Stimulated activated CD8-positive, alpha-beta memory T cell treated with anti-CD3 and anti-CD28 coated beads, Interleukin-4, amount 100 ng/mL, for 1 hour (primary cell): Measurements from ENCODE around the gene HSD17B13.
"Not testable (repeated sequence)": the region's sequence is repeated elsewhere in the genome, so short reads cannot be mapped to it uniquely, and the experiment has no call there.

Experiments used
- DNase-seq, 2 donors: peaks; one replicate each; pipeline ENCODE4 v3.0.0-alpha.2; 2020; ENCODE audit warnings: low read depth in 2 of 2, low spot score in 1 of 2

Gene HSD17B13

DNA sequence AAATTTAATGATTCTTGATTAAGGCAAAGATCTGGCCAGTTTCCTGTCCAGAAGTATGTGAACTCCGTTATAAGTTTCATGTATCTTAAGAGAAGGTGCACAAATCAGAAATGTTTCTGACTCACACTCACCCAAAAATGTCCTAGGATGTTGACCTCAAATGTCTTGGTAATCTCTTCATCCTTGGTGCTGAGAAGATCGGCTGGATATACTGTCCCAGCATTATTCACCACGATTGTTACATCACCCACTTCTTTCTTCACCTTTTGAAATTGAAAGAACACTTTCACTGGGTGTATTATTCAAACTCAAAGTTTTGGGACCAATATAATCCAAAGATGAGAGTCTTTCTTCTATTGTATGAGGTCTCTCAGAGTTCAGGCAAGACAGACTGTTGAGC, 5.7 kb downstream of the HSD17B13 start:
- DNase-seq, result no peak

- DNase-seq, result not testable (repeated sequence)
Measured at GRCh38 chr4:87315000-87315399, 7.7 kb downstream of the HSD17B13 start.

DNA sequence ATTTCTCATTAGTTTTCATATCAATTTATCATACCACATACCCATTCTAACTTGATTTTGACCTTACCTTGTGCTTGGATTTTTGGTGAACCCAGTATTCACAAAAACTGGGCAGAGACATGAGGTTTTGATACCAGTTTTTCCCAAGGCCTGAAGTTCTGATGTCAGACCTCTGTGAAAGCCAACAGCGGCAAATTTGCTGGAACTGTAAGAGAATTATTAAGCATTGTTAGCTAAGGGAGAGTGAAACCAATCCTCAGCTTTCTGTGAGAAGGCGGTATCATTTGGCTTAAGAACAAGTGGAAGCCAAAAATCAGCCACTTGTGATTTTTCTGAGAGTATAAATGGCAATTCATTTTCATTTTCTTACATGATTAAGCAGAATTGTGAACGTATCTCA, 8.9 kb downstream of the HSD17B13 start:
- DNase-seq, result no peak

DNA sequence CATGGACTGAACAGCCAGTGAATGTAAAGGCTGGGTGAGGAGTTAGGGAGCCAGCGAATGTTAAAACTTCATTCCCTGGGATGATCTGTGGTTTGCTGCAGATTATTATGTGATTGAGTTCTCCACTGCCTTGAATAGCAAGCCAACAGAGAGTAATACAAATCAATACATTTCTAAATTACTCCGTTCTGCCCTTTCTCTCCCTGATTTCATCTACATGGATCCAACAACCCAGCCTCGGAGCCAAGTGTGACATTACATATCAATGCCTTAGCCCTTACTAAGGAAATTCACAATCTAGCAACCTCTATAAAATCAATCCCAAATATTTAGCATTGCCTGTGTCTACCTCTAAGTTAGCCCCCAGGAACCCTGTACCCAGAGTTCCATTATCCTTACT, 11.0 kb downstream of the HSD17B13 start:
- DNase-seq, result no peak

GRCh38 chr4:87310691-87311335, 11.9 kb downstream of the HSD17B13 start:
- no peak for DNase-seq

DNA sequence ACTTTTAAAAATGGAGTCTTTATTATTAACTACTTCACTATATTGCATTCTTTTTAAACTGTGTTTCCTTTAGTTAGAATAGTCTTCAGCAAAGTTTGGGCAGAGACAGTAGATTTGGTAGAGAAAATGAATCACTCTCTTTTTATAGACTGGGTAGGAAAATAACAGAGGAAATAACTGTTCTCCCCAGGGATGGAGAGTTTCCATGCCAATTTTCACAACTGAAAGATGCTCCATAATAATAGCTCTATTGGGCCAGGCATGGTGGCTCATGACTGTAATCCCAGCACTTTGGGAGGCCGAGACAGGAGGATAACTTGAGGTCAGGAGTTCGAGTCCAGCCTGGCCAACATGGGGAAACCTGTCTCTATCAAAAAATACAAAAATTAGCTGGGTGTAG, 13.1 kb downstream of the HSD17B13 start:
- no peak for DNase-seq

- DNase-seq, result no peak
Measured at GRCh38 chr4:87306056-87306455, 16.6 kb downstream of the HSD17B13 start.

- no peak for DNase-seq
Measured at GRCh38 chr4:87305562-87305961, 17.1 kb downstream of the HSD17B13 start.

DNA sequence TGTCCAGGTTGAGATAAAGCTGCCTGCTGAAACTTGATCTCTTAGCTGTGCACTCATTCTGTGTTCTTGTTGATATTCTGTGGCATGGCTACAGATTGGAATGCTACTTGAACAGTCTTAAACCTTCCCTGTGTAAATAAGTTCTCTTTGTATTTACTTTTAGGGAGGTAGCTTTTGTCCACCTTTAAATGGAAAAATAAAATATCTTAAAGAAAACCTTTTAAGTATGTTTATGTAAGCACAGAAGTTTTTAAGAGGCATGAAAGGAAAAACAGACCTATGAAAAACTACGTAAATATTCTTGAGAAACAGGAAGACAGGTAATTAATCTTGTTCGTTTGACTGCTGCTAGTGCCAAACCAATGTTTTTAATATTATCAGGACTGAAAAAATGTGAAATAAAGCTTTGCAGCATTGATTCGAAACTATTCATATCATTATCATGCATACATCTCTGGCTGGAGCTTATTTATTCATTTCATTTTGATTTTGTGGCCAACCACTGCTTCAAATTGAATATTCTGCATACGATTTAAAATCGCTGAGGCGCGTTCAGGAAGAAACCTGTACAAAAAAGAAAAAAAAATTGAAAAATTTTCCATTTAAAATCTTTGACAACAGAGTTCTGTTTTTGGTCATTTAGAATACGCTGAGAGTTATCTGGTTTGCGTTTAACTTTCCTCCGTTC, 17.8 kb downstream of the HSD17B13 start:
- no peak for DNase-seq

- DNase-seq, result no peak
Measured at GRCh38 chr4:87299898-87300297, 22.8 kb downstream of the HSD17B13 start.

- no peak for DNase-seq
Measured at GRCh38 chr4:87298362-87298761, 24.3 kb downstream of the HSD17B13 start.

- not testable (repeated sequence) for DNase-seq
Measured at GRCh38 chr4:87294911-87295310, 27.8 kb downstream of the HSD17B13 start.

- DNase-seq, result not testable (repeated sequence)
Measured at GRCh38 chr4:87293889-87294288, 28.8 kb downstream of the HSD17B13 start.

DNA sequence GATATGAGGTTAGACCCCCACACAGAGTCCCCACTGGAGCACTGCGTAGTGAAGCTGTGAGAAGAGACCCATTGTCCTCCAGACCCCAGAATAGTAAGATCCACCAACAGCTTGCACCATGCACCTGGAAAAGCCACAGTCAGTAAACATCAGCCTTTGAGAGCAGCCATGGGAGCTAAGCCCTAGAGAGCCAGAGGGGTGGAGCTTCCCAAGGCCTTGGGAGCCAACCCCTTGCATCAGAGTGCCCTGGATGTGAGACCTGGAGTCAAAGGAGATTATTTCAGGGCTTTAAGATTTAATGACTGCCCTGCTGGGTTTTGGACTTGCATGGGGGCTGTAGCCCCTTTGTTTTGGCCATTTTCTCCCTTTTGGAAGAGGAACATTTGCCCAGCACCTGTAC, 35.7 kb downstream of the HSD17B13 start:
- no peak for DNase-seq

DNA sequence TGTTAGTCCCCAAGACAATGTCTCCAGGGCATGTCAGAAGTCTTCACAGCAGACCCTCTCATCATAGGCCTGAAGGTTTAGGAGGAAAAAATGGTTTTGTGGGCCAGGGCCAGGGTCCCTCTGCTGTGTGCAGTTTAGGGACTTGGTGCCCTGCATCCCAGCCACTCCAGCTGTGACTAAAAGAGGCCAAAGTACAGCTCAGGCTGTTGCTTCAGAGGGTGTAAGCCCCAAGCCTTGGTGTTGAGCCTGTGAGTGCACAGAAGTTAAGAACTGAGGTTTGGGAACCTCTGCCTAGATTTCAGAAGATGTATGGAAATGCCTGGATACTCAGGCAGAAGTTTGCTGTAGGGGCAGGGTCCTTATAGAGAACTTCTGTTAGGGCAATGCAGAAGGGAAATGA, 38.4 kb downstream of the HSD17B13 start:
- not testable (repeated sequence) for DNase-seq

GRCh38 chr4:87283151-87283550, 39.5 kb downstream of the HSD17B13 start:
- DNase-seq, result no peak

DNA sequence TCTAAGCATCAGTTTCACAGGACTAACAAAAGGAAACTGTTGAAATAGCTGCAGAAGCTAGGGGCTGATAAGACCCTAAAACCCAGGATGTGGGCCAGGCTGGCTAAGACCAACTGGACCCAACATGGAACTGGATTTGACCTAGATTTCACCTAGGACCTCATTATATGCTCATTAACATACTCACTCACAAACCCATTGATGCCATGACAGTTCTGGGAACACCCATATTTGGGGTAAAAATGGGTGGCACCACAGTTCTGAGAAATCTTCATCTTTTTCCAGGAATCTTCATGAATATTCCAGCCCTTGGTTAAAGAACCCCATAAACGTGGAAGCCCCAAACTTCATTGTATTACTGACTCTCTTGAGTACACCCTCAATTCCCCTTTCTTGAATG, 41.1 kb downstream of the HSD17B13 start:
- no peak for DNase-seq

DNA sequence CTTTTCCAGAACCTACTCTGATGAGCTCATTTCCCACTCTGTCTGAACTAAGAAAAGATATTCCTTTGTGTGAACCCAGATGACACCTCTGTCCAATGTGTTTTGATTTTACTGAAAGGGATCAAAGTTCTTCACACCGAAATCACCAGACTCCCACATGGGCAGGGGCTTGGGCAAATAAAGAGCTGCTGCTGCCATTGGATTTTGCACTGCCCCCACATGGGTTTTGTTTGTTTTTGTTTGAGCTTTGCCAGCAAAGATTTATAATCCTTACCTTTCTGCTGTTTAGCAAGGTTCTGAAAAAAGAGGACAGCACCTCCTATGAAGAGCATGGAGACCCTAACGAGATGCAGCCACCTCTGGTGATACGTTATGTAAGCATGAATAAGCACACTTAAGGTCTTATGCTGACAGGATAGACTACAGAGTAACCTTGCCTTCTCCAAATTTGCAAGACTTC, 44.3 kb downstream of the HSD17B13 start:
- DNase-seq, result no peak

DNA sequence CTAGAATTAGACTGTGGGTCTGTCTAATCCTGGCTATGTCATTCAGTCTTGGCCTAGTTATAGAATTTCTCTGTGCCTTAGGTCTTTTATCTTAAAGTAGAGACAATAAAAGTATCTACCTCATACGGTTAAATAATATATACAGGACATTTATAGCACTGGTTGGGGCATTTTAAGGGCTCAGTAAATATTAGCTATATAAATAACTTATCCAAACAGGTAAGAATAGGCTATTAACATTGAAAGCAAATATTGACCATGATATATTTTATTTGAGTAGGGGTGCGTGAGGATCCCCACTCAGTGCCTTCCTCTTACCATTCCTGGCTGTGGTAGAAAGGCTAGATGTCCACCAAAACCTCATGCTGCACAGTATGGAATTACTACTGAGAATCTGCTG, 47.4 kb downstream of the HSD17B13 start:
- DNase-seq, result no peak

GRCh38 chr4:87274803-87275202, 47.9 kb downstream of the HSD17B13 start:
- no peak for DNase-seq

DNA sequence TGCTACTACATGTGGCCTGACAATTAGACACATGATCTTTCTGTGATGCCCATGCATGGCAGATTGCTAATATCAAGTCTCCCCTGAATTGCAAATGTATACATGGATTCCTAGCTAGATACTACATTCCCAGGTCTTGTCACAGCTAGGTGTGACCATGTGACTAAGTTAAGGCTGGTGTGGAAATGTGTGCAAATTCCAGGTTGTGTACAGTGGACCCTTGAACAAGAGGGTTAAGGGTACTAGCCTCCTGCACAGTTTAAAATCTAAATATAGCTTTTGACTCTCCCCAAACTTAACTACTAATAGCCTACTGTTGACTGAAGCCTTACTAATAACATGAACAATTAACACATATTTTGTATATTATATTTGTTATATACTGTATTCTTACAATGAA, 48.4 kb downstream of the HSD17B13 start:
- DNase-seq, result no peak

DNA sequence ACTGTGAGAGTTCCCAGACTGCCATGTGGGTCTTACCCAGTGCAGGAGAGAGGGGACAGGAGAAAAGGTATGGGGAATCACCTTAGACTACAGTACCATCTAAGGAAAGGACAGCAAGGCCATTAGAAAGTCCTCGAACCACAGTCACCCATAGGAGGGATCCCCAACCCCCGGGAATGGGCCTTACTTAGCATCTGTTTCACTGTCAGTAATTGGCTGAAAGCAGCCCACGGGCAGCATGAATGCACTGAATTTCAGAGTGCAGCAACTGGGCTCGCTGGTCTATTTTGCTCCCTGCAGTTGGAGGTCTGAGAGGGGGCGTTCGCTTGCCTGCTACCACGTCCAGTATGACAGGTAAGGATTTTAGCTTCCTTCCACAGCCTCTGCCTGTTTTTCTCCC, 51.9 kb downstream of the HSD17B13 start:
- DNase-seq, result no peak

DNA sequence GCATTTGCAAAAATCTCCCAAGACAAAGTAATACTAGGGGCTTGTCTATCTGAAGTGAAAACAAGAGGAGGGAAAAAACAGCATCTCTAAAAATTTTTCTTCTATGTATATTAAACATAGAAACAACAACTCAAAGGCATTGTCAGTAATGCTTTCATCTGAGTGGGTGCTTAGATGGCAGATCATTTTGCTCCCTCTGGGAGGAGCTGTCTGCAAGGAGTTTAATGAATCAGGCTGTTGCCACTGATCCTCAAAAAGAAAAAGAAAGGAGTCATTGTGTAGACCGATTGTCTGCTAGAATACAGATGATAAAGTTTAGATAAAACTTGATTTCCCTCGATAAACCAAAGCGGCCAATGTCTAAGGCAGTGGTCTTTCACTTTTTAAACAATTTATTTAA, 52.5 kb downstream of the HSD17B13 start:
- DNase-seq, result no peak
